Peyer's patch (tissue), 4 donors: Measurements from ENCODE around the gene POLR1A.

Experiments used
- CTCF ChIP-seq, 6 experiments: fragments of 450-650 bp in 4 of 6; fragments of 200-600 bp in 2 of 6; sonication (generic) in 1 of 6; IDR thresholded peaks; one replicate each; pipeline ENCODE4 v1.5.1; 2017 to 2019; ENCODE audit warnings: antibody characterized with exemption in 6 of 6, mild to moderate bottlenecking in 3 of 6, moderate library complexity in 1 of 6
- POLR2A ChIP-seq, 2 donors: fragments of 450-650 bp; IDR thresholded peaks; one replicate each; pipeline ENCODE4 v1.5.1; 2017; ENCODE audit warnings: antibody characterized with exemption in 2 of 2, mild to moderate bottlenecking in 2 of 2, moderate library complexity in 2 of 2

- no peak for TF ChIP-seq CTCF (IDR thresholded peaks at IDR 0.05)
- TF ChIP-seq POLR2A (IDR thresholded peaks at IDR 0.05): no peak
Measured at GRCh38 chr2:86139981-86140380, 34.3 kb upstream of the POLR1A start.
